HG03439 (cell line): ENCODE results near the gene PCID2.
"Not testable (repeated sequence)": the region's sequence is repeated elsewhere in the genome, so short reads cannot be mapped to it uniquely, and the experiment has no call there.

Experiments
- ATAC-seq: cut with Tn5 transposase; IDR thresholded peaks from one replicate; pipeline ENCODE4 v1.9.1; 2021; ENCODE audit warnings: mild to moderate bottlenecking, moderate library complexity; ENCODE audit not compliant: unreplicated experiment

PCID2 gene

DNA sequence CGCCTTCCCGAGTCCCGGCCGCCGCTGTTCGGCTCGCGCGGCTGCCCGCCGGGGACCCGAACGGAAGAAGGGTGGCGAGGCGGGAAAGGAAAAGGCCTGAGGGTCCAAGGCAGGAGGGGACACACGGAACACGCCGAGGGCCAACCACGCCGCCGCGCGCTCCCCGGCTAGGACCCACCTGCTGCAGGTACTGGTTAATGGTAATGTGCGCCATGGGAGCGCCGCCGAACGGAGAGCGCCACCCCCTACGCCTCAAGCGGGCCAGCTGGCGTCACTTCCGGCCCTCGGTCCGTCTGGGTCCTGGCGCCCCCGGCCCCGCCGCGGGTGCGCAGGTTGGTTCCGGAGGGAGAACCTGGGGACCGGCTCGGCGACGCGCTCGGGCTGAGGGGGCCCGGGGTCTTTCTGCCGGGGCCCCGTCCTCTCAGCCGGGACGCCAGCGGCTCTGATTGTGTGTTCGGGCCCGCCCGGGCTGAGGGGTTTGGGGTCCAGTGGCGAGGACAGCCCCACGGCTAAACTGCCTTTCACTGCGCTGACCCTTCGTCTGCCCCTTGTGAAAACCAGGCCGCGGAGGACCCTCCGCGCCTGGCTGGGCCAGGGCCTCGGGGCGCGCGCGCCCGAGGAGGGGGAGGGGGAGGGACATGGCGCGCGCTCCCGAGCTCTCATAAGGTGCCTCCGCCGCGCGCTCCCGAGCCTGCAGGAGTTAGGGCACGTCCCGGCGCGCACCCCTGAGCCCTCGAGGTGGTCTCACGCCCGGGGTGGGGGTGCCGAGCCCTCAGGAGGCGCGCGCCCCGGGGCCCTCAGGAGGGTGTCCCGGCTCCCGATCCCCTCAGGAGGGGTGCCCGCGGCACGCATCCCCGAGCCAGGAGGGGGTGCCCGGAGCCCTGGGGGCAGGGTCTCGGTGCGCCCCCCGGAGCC, at the start of gene PCID2:
PCID2 (minus strand) TSS at position 249 of the 915 bp plus-strand sequence; CDS start at position 214, 35 bp downstream.
- peak; percentile 77 for ATAC-seq

DNA sequence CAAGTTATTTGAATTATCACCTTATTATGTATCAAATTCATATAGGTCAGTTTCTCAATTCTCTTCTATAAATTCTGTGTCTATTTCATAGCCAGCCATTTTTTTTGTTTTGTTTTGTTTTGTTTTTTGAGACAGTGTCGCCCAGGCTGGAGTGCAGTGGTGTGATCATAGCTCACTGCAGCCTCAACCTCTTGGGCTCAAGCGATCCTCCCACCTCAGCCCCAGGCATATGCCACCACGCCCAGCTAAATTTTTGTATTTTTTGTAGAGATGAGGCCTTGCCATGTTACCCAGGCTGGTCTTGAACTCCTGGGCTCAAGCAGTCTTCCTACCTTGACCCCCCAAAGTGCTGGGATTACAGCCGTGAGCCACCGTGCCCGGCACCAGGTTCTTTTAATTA, 49.4 kb upstream of the PCID2 start:
- not testable (repeated sequence) for ATAC-seq

DNA sequence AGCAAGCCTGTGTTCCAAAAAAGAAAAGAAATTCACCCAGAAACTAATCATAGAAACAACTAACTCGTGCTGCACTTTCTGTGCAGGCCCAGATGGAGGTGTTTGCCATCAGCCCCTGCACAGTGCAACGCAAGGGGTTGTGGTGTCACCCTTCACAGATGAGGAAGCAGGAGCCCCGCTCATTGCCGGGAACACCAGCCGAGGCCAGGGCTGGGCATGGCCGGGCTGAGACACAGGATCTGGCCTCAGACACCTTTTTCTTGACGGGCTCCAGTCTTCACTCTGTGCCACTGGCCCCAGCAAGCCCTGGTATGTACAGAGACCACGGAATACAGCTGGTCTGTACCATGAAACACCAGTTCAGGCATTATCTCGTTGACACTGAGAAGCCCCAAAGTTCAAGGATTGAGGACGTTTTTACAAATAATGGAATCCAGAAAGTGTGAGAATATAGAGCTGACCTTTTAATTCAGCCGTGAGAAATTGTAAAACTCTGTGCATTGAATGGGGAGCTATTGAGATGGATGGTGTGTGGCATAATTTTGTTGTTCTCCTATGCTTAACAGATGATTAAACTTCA, 44.1 kb upstream of the PCID2 start:
- no peak for ATAC-seq

DNA sequence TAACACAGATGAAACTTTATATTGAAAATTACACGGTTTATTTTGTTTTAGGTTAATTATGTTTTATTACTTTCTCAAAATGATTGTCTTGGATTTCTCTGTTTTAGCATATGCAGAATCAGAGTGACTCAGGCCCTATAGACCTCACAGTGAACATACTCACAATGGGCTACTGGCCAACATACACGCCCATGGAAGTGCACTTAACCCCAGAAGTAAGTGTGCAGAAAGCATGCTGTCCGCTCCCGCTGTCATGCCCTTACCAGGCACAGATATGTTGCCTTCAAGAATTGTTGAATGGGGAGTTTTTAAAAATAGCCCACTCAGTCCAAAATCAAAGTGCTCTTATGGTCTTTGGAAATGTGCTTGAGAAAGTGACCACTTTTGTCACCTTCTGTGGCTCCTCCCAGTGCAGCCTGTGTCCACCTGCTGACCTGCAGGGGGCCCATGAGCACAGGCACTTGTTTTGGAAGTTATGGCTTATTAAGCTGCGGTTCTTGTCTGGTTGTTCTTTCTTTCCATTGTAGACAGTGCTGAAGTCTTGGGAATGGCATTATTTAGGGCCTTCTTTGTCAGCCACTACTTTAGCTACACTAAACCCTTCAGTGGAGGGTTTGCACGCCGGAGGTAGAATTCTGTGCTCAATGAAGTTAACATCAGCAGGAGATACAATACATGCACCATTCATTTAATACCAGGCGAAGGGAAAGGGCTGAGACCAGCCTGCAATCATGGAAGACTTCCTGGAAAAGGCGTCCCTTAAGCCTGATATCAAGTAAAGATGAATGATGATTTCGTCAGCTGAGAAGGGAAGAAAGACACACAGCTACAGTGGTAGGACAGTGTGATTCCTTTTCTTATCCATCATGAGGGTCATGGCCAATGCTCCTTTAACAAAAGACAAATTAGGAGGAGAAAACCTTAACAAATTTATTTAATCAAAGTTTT, 37.7 kb upstream of the PCID2 start:
- ATAC-seq: no peak

DNA sequence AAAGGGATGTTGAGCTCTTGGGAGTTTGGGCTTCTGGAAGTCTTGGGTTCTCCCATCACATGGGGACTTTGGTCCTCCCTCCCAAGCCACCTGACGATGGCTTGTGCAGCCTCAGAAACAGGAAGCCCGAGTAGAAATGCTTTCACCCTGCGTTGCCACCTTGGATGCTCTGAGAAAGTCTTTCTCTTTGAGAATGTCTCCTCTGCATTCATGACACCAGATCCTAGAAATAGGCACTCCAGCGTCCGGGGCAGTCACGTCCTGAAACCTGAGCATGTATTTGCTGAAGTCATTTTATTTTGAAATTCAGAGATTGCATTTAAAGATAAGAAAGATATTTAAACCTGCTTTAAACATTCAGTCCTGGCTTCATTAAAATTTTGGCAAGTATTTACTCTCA, 35.4 kb upstream of the PCID2 start:
- ATAC-seq: no peak

DNA sequence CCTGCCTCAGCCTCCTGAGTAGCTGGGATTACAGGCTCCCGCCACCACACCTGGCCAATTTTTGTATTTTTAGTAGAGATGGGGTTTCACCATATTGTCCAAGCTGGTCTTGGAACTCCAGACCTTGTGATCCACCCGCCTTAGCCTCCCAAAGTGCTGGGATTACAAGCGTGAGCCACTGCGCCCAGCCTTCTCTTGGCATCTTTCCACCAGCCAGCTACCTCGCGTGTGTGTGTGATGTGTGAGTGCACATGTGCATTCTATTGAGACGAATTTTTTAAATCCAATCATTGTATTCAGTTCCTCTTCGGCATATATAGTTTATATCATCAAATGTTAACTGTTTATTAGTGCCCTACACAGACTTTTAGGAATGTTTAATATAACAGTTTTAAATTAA, 33.2 kb upstream of the PCID2 start:
- ATAC-seq: not testable (repeated sequence)

DNA sequence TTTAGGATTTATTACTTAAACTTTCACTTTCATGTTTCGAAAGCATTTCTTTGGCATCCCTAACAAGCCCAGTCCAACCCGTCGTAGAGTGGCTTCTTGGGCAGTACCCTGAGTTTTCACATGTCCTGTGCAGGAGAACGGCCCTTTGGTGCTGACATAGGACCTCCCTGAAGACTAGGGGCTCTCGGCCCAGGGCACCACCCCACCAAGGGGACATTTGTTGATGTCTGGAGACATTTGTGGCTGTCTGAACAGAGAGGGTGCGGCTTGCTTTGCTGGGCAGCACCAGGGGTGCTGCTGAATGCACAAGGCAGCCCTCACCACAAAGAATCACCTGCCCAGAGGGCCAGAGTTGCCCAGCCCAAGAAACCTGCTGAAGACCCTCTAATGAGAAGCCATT, 31.5 kb upstream of the PCID2 start:
- ATAC-seq: no peak

DNA sequence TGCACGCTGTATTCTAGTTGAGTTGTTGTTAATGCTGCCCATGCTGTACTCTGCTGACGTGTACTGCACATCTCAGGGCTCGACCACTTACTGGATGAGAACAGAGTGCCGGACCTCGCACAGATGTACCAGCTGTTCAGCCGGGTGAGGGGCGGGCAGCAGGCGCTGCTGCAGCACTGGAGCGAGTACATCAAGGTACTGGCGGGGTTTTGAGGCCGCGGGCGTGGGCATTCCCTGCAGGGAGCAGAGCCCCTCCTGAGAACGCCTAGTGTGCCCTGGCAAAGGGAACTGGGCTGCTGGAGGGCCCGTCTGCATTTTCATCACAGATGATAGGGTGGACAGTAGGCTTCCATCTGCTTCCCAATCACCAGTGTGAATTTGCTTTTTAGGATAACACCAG, 30.9 kb upstream of the PCID2 start:
- no peak for ATAC-seq

DNA sequence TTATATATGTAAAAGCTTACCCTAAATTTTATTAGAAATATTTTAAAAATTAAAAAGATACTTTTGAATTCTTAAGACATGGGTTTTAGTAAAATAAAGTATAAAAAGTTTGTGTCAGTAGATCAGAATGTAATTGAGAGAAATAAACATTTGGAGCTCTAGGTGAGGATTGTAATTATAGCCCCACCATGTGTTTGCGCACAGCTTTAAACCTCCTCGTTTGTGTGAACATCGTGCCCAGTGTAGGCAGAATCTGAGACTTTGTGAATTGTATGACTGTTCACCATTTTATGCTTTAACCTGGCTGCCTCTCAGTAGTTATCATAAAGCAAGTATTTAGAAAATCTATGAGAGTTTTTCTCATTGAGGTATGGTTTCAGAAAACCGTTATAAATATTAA, 30.1 kb upstream of the PCID2 start:
- ATAC-seq: no peak

DNA sequence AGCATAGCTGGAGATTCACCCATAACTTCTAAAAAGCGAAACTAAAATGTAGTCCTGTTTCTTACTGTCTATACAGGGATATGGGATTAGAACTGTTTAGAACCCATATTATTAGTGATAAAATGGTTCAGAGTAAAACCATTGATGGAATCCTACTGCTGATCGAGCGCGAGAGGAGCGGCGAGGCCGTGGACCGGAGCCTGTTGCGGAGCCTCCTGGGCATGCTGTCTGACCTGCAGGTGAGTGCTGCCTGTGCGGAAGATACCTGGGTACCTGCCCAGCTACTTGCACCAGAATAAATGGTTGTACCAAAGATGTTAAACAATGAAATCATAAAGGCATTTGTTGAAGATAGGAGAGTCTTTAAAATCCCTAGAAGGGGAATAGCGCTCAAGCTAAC, 24.6 kb upstream of the PCID2 start:
- ATAC-seq: no peak

DNA sequence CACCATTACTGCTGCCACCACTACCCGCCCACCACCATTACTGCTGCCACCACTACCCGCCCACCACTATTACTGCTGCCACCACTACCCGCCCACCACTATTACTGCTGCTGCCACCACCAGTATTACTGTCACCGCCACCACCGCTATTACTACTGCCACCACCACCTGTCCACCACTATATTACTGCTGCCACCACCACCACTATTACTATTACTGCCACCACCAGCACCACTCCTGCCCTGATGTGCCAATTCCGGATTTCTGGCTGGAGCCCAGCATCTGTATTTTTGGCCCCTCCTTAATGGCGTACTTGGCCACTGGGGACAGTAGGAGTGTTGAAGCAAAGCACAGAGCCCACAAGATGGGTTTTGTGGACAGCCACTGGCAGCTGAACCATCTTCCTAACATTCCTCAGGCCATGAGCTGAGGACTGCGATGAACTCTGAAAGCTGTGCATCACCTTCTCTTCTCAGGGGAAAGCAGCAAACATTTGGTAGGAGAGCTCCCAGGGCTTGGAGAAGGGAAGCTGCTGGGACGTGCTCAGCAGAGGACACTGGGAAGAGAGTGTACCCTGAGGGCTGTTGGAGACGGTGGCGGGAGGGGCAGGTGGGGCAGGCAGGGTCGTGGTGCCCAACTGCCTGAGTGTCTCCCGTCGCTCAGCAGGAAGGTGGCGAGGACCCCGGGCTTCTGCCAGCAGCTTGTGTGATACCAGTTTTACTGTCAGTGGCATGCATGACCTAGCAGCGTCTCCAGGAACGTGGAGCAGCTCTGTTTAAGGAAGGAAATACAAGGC, 23.9 kb upstream of the PCID2 start:
- no peak for ATAC-seq

DNA sequence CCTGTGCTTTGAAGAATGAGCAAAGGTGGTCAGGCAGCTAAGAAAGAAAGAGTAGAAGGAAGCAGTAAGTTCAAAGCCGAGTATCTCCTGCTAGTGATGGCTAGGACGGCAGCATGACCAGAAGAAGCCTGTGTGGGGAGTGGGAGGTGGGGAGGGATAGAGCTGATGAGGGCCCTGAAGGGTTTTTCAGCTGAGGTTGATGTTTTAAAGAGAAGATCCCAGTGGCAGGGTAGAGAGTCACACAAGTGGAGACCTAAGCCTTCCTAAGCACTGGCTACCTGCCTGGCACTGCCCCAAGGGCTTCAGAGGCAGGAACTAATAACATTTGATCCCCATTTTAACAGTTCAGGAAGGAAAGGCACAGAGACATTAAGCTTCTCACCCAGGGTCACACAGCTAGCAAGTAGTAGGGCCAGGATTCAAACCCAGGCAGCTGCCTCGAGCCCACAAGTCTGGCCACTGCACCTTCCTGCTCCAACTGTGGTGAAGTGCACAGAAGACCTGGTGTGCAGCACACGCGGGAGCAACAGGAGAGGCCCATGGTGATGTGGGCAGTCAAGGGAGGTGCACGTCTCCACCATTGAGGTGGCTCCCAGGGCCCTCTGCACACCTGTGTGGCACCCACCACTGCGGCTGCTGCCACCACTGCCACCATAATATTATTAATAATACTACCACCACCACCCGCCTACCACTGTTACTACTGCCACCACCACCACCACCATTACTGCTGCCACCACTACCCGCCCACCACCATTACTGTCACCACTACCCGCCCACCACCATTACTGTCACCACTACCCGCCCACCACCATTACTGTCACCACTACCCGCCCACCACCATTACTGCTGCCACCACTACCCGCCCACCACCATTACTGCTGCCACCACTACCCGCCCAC, 23.1 kb upstream of the PCID2 start:
- ATAC-seq: no peak

DNA sequence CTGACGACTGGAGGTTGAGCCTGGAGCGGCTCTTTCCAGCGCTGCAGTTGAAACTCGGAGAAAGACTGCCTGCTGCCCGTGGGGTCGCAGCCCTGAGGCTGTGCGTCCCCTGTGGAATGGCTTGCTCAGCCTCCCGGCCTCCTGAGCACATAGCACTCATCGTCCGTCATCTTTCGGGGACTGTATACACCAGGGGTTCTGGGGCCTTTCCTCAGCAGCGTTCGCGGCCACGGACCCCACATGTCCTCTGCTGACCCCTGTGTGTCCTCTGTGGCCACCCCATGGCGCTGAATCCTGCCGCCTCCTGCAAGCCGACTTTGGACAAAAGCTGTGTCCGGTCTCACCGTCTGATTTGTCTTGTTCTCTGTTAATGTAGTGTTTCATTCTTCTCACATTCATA, 21.3 kb upstream of the PCID2 start:
- no peak for ATAC-seq

DNA sequence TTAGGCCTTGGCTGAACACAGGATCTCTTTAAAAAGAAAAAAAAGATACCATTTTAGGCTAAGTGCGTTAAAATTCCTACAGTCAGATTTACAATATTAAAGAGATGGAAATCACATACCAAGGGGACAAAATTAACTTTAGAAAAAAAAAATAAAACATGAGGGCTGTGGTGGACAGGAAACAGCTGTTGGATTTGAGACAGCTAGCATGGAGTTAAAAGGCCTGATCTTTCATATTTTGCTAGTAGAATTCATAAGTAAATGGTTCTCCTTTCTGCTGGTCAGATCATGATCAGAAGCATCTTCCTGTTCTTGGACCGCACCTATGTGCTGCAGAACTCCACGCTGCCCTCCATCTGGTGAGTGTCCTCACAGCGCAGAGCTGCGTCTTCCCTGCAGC, 20.7 kb upstream of the PCID2 start:
- no peak for ATAC-seq

DNA sequence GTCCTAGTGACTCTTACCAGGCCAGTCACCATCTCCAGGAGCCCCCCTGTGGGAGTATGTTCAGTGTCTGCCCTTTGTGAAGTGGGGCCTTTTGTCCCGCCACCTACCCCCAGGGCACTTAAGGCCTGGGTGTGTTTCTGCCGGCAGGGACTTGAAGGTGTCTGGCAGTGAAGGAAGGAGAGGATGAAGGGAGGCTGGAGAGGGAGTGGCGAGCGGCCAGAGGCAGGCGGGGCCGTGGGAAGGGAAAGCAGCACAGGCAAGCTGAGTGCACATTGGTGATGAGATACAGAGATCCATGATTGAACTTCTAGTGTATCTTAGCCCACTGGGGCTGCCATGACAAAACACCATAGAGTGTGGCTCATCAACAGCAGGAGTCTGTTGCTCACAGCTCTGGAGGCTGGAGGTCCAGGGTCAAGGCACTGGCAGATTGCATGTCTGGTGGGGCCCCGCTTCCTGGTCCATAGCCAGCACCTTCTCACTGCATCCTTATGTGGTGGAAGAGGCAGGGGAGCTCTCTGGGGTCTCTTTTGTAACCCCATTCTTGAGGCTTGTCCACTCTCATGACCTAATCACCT, 18.5 kb upstream of the PCID2 start:
- no peak for ATAC-seq

DNA sequence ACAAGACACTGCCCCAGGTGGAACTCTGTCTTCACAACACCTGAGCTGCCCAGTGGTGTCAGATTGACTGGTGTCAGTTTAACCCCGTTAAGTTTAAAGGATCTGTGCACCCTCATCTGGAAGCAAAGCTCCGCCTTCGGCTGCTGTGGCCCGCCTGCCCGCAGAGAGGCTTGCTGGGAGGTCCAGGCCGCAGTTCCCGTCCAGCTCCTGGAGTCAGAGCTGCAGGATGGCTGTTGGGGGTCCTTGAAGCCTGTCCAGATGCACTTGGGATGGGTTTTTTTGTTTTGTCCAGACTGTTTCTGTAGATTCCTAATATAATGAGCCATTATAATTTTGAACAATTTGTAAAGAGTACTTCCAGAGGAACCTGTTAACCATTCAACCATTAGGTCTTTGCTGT, 17.0 kb upstream of the PCID2 start:
- no peak for ATAC-seq

DNA sequence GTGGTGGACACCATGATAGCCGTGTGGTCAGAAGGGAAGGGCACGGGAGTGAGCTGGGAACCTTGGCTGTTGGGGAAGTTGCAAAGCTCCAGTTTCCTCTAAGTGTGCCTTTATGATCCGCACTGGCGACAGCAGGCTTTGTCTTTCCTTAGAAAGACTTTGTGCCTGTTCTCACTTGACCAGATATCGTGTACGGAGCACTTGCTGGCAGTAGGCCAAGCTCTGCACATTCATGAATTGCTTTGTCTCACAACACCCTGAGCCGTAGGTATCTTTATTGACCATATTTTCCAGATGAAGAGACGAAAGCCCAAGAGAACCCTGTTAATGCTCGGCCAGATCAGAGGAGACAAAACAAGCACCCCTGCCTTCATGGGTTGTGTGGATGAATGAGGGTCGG, 16.0 kb upstream of the PCID2 start:
- no peak for ATAC-seq

DNA sequence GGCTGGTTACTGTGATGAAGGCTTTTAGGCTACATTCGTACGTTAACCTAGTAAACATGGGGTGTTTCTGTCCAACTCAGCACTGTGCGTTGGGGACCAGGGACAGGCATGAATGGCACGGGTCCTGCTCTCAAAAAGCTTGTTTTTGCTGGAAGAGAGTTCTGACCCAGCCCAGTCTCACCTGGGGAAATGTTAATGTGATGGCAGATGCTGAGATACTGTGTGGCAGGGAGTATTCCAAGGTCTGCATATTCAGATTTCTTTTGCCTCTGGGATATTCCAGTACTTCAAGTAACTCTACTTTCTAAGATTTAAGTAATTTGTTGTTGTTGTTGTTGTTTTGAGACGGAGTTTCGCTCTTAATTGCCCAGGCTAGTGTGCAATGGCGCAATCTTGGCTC, 14.6 kb upstream of the PCID2 start:
- no peak for ATAC-seq

DNA sequence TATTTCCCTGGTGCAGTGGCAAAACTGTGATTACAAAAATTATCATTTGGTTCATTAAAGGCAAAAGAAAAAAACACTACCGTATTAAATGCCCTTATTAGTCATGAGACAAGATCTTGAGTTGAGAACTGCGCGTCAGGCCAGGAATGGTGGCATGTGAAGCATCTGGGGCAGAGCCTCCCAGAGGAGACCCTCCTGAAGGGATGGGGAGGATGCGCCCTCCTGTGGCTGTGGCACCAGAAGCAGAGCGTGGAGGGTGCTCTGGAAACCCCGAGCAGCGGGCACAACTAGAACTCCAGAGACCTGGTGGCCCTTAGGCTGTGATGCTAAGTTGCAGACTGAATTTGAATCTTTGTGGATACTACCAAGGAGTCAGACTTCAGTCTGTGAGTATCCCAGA, 12.4 kb upstream of the PCID2 start:
- no peak for ATAC-seq
